Right lobe of liver (tissue), 6 donors: ENCODE data around the gene RPP38. TPM values are rescaled to one million over a fixed set of nuclear protein-coding genes. Genes with fewer than 3 reads are reported as not detected.
A peak's percentile ranks its signal among the peaks of the same experiment; 100 is the strongest.

Source experiments
- ATAC-seq, 4 donors: fragments of 200-7000 bp; cut with Tn5 transposase; one replicate each; pipeline ENCODE4 v1.9.1; 2020; ENCODE audit warnings: mild to moderate bottlenecking in 4 of 4, moderate library complexity in 4 of 4
- DNase-seq, 3 donors: peaks; one replicate each; pipeline ENCODE4 v3.0.0-alpha.2; 2020
- H3K27ac ChIP-seq, 3 donors: fragments of 200-600 bp; one replicate each; pipeline ENCODE4 v1.8.0; 2022
- H3K27me3 ChIP-seq, 2 donors: fragments of 200-600 bp; one replicate each; pipeline ENCODE4 v1.8.0; 2022
- H3K36me3 ChIP-seq, 4 donors: fragments of 200-600 bp; sonication (generic) in 1 of 4; one replicate each; pipeline versions ENCODE4 v1.5.1 to v1.8.0; 2017 to 2022; ENCODE audit warnings: control low read depth in 1 of 4
- H3K4me1 ChIP-seq, 4 donors: fragments of 200-600 bp; sonication (generic) in 1 of 4; one replicate each; pipeline versions ENCODE4 v1.5.1 to v1.8.0; 2017 to 2022; ENCODE audit warnings: control low read depth in 1 of 4
- H3K4me3 ChIP-seq, 3 donors: fragments of 200-600 bp; one replicate each; pipeline ENCODE4 v1.8.0; 2022
- H3K9me3 ChIP-seq, 4 donors: fragments of 200-600 bp; sonication (generic) in 1 of 4; one replicate each; pipeline versions ENCODE4 v1.5.1 to v1.8.0; 2017 to 2022; ENCODE audit warnings: control low read depth in 1 of 4
- POLR2A ChIP-seq: fragments of 450-650 bp; IDR thresholded peaks from one replicate; pipeline ENCODE4 v1.6.1; 2017; ENCODE audit warnings: antibody characterized with exemption, mild to moderate bottlenecking
- WGBS: methylation state at CpG from one replicate; pipeline ENCODE4 v1.1.6; 2018; ENCODE audit warnings: low coverage, low lambda C conversion rate; ENCODE audit not compliant: insufficient coverage; ENCODE audit errors: missing lambda C conversion rate; 5-methylcytosine and 5-hydroxymethylcytosine counted together
- intact Hi-C, 2 donors: fragments of 100-400 bp; cut with DNase I; formaldehyde crosslinking; loops; one replicate each; pipeline versions ENCODE4 v1.11.2 to v1.14.1; 2022
- total RNA-seq, 6 experiments: library from RNA; depleted of rRNA in 2 of 6; stranded (reverse); fragments of >200 nt in 2 of 6; fragmentation: NEBNext Ultra II Directional in 3 of 6; extraction: Animal tissue kit (Norgen Biotek cat#: 25700) in 3 of 6; gene quantifications; one replicate each; pipeline versions ENCODE4 v1.1.0 to v1.2.4, GENCODE V29; 2016 to 2023
- TF ChIP-seq, protein P1 (sequence below), 4 donors: fragments of 200-600 bp in 3 of 4; fragments of 450-650 bp in 1 of 4; IDR thresholded peaks; one replicate each; pipeline versions ENCODE4 v1.5.1 to v1.8.0; 2016 to 2022; ENCODE audit warnings: antibody characterized with exemption in 4 of 4, mild to moderate bottlenecking in 2 of 4
- donor health status: DM: no; HTN: yes; CAD: no.
- donor health status: DM: no; HTN: no; CAD: no.
- donor health status: DM: no; HTN: no; CAD: no.
- donor health status: DM: no; HTN: yes; CAD: no.
- donor health status: DM: no; HTN: yes; CAD: no.

Gene RPP38
- total RNA-seq, 6 experiments from 2014 or later = 5.4 to 9.4 (median 6.9) TPM

DNA sequence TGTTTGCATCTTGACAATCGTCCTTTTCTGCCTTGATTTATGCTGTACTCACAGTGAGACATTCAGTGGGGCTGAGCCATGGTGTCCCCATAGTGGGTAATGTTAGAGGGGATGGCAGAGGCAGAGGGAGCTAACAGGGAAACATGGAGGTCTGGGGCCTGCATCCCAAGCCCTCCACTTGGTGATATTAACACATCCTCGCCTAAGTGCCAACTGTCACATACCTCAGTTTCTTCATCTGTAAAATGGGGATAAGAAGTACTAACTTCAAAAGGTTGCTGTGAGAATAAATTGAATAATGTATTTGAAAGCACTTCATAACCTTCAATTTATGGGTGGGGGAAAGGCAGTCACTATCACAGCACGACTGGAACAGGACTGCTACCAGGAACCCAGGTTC lies 27.8 kb downstream of the RPP38 start:
- H3K4me3 ChIP-seq = no peak overlapping the region
- no peaks in the 10 kb centered on the region for H3K4me1 ChIP-seq
- no peak overlapping the region for H3K27ac ChIP-seq
- no peak for TF ChIP-seq POLR2A
- TF ChIP-seq, protein P1, sequence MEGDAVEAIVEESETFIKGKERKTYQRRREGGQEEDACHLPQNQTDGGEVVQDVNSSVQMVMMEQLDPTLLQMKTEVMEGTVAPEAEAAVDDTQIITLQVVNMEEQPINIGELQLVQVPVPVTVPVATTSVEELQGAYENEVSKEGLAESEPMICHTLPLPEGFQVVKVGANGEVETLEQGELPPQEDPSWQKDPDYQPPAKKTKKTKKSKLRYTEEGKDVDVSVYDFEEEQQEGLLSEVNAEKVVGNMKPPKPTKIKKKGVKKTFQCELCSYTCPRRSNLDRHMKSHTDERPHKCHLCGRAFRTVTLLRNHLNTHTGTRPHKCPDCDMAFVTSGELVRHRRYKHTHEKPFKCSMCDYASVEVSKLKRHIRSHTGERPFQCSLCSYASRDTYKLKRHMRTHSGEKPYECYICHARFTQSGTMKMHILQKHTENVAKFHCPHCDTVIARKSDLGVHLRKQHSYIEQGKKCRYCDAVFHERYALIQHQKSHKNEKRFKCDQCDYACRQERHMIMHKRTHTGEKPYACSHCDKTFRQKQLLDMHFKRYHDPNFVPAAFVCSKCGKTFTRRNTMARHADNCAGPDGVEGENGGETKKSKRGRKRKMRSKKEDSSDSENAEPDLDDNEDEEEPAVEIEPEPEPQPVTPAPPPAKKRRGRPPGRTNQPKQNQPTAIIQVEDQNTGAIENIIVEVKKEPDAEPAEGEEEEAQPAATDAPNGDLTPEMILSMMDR (IDR thresholded peaks at IDR 0.05) = no peak
- peaks cover 0 to 46% (median 5%) of the 10 kb centered on the region in 4 donors for H3K36me3 ChIP-seq
- H3K27me3 ChIP-seq = no peaks in the 10 kb centered on the region
- WGBS = 87% methylated on average over 3 of the region's 3 CpGs
- intact Hi-C loops = no loop called here
- no peaks in the 10 kb centered on the region for H3K9me3 ChIP-seq
- DNase-seq (no peak), ATAC-seq (no peak)

DNA sequence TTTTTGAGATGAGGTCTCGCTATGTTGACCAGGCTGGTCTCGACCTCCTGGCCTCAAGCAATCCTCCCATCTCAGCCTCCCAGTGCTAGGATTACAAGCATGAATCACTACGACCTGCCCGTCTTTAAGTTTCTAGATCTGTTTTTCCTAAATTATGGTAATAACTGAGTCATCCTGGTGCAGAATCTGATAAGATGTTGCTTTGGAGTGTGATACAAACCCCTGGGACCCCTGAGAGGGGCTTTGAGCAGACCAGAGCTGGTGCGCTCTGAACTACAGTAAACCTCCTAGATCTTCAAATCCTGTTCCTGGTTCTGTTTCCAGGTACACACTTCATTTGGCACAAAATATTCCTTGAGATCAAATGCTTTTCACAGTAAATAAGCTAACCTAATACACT lies 34.2 kb downstream of the RPP38 start:
- Histone ChIP-seq H3K27ac (no peak overlapping the region), H3K4me1 (peaks cover 0 to under 1% (median 0%) of the 10 kb centered on the region in 4 donors), H3K36me3 (peaks cover 0 to 64% (median 17%) of the 10 kb centered on the region in 4 donors), H3K9me3 (no peaks in the 10 kb centered on the region), H3K4me3 (no peak overlapping the region), H3K27me3 (no peaks in the 10 kb centered on the region)
- no peak for TF ChIP-seq POLR2A
- TF ChIP-seq, protein P1 (IDR thresholded peaks at IDR 0.05) = no peak
- DNase-seq = no peak
- intact Hi-C loops = no loop called here
- WGBS = 91% methylated on average over 5 of the region's 5 CpGs
- ATAC-seq = no peak

DNA sequence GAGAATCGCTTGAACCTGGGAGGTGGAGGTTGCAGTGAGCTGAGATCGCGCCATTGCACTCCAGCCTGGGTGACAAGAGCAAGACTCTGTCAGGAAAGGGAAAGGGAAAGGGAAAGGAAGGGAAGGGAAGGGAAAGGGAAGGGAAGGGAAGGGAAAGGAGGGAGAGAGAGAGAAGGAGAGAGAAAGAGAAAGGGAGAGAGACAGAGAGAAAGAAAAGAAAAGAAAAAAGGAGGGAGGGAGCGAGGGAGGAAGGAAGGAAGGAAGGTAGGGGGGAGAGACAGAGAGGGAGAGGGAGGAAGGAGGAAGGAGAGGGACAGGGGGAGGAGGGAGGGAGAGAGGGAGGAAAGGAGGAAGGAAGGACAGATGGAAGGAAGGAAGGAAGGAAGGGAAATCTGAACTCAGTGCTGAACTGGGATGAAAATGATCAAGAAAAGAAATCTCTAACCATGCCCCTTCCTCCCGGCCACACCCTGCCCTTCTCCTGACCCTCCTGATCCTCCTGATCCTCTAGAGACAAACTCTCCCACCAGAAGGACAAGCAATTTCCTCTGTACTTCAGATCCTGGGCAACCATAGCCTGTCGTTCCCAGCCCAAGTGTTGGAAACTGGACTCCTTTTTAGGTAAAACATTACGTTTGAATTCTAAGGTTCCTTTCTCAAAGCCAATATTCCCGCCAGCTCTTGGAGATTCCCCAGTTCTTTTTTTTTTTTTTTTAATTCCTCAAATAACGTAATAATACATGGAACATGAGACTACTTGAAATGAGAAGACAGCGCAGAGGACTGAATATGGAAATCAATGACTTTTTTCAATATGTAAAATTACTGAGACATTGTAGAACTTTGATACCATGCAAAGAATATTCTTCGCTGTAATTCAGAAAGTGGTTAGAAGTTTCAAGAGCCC lies 39.2 kb downstream of the RPP38 start:
- H3K4me1 ChIP-seq = peaks cover 0 to 19% (median 0%) of the 10 kb centered on the region in 4 donors
- H3K27ac ChIP-seq = peak overlapping the region in 2 of 3 donors; percentile 12 to 53
- H3K36me3 ChIP-seq = peaks cover 0 to 42% (median 18%) of the 10 kb centered on the region in 4 donors
- WGBS = 74% methylated on average over 7 of the region's 11 CpGs
- no peaks in the 10 kb centered on the region for H3K27me3 ChIP-seq
- H3K9me3 ChIP-seq = no peaks in the 10 kb centered on the region
- intact Hi-C loops = no loop called here
- no peak for TF ChIP-seq POLR2A
- TF ChIP-seq, protein P1 (IDR thresholded peaks at IDR 0.05) = no peak
- no peak overlapping the region for H3K4me3 ChIP-seq
- ATAC-seq = peak in 1 of 4 donors; percentile 9
- no peak for DNase-seq

DNA sequence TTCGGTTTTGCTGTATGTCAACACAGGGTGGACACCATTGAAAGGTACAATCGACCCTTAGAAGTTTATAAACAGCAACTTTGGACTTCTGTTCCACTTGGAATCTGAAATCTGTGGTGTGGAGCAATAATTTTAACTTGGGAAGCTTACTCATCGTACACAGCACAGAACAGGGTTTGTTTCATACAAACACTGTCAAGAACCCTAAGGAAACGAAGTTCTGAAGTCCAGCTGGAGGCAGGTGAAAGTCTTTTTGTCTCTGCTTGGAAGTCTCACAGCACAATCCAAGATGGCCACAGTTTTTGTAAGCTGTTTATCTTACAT lies 39.8 kb downstream of the RPP38 start:
- Histone ChIP-seq H3K27ac (peak overlapping the region in 2 of 3 donors; percentile 12 to 53), H3K4me1 (peaks cover 0 to 19% (median 0%) of the 10 kb centered on the region in 4 donors), H3K4me3 (no peak overlapping the region), H3K27me3 (no peaks in the 10 kb centered on the region), H3K9me3 (no peaks in the 10 kb centered on the region), H3K36me3 (peaks cover 0 to 40% (median 17%) of the 10 kb centered on the region in 4 donors)
- ATAC-seq (peak; percentile 81 to 92 (median 88)), DNase-seq (no peak)
- intact Hi-C loops = no loop called here
- 24% methylated on average over 4 of the region's 4 CpGs for WGBS
- TF ChIP-seq POLR2A = no peak
- TF ChIP-seq, protein P1 (IDR thresholded peaks at IDR 0.05) = no peak
